Stomach (tissue), 4 donors: Measurements from ENCODE around the gene FYN.

Experiments used
- CTCF ChIP-seq, 7 experiments: fragments of 450-650 bp in 4 of 7; fragments of 200-600 bp in 3 of 7; sonication (generic) in 3 of 7; IDR thresholded peaks; one replicate each; pipeline ENCODE4 v1.5.1; 2016 to 2019; ENCODE audit warnings: antibody characterized with exemption in 7 of 7, control low read depth in 2 of 7, mild to moderate bottlenecking in 1 of 7
- EP300 ChIP-seq: sonication (generic); formaldehyde crosslinking; IDR thresholded peaks from one replicate; pipeline ENCODE4 v1.6.1; 2017; ENCODE audit warnings: antibody characterized with exemption

- TF ChIP-seq EP300 (no peak), CTCF (IDR thresholded peaks at IDR 0.05) (no peak)
These were observed 162.8 kb downstream of the FYN start for GRCh38 chr6:111710439-111710838.
